HepG2 (cell line): ENCODE results near the gene FGA. TPM values are rescaled to one million over a fixed set of nuclear protein-coding genes. Genes with fewer than 3 reads are reported as not detected.

Source experiments
- BORCS8-MEF2B ChIP-seq: sonication (generic); formaldehyde crosslinking; IDR thresholded peaks from 2 replicates; pipeline ENCODE4 v1.8.0; 2022; ENCODE audit warnings: mild to moderate bottlenecking, missing genetic modification reagents
- DR1 ChIP-seq: sonication (generic); formaldehyde crosslinking; IDR thresholded peaks from 2 replicates; pipeline ENCODE4 v1.8.0; 2021; ENCODE audit warnings: mild to moderate bottlenecking, missing genetic modification reagents, inconsistent platforms
- HDAC6 ChIP-seq: fragments of 200-600 bp; sonication (generic); IDR thresholded peaks from 2 replicates; pipeline ENCODE4 v1.7.0; 2017; ENCODE audit warnings: mild to moderate bottlenecking, antibody characterized with exemption, low read length, low read depth
- MAFK ChIP-seq, 2 experiments: IDR thresholded peaks in 1 of 2; conservative IDR thresholded peaks in 1 of 2; 2 replicates each; pipeline ENCODE4 v1.6.1; 2011; ENCODE audit warnings: improper control_type of control experiment in 2 of 2, low read length in 2 of 2
- MEIS1 ChIP-seq: sonication (generic); formaldehyde crosslinking; IDR thresholded peaks from 2 replicates; pipeline ENCODE4 v1.9.0; 2021; ENCODE audit warnings: mild to moderate bottlenecking, missing genetic modification reagents, moderate library complexity, borderline replicate concordance
- NFIC ChIP-seq: IDR thresholded peaks from 2 replicates; pipeline ENCODE4 v1.6.1; 2012; ENCODE audit warnings: mild to moderate bottlenecking, low read length, inconsistent platforms
- PAWR ChIP-seq: sonication (generic); formaldehyde crosslinking; IDR thresholded peaks from 2 replicates; pipeline ENCODE4 v1.4.0; 2020; ENCODE audit warnings: missing genetic modification reagents, mild to moderate bottlenecking, borderline replicate concordance
- SALL2 ChIP-seq: sonication (generic); formaldehyde crosslinking; IDR thresholded peaks from 2 replicates; pipeline ENCODE4 v1.8.1; 2023; ENCODE audit warnings: mild to moderate bottlenecking, missing genetic modification reagents, inconsistent platforms
- SMAD9 ChIP-seq: sonication (generic); formaldehyde crosslinking; IDR thresholded peaks from 2 replicates; pipeline ENCODE4 v1.5.1; 2020; ENCODE audit warnings: mild to moderate bottlenecking, missing genetic modification reagents
- TCF7L2 ChIP-seq: IDR thresholded peaks from 2 replicates; pipeline ENCODE4 v1.6.1; 2011; ENCODE audit warnings: mild to moderate bottlenecking, low read depth, low read length, moderate library complexity
- ZNF644 ChIP-seq: IDR thresholded peaks from 2 replicates; pipeline ENCODE4 v1.6.1; 2016; ENCODE audit warnings: low read depth
- ZNF782 ChIP-seq: sonication (generic); formaldehyde crosslinking; IDR thresholded peaks from 2 replicates; pipeline ENCODE4 v1.4.0; 2020; ENCODE audit warnings: missing genetic modification reagents, mild to moderate bottlenecking, borderline replicate concordance
- polyA plus RNA-seq, 8 experiments: library from polyadenylated mRNA; depleted of rRNA in 3 of 8; stranded (reverse) in 7 of 8; unstranded in 1 of 8; fragments of >200 nt; fragmentation: Illumina TruSeq in 4 of 8; extraction: Trizol in 4 of 8; gene quantifications; 2 replicates each; pipeline versions ENCODE4 v1.2.1 to v1.2.3, GENCODE V29; 2011 to 2016; ENCODE audit warnings: low read depth in 4 of 8, missing spikeins in 1 of 8, mixed read lengths in 1 of 8; ENCODE audit not compliant: insufficient read depth in 1 of 8
- total RNA-seq, 5 experiments: library from RNA; depleted of rRNA; stranded (reverse); fragments of >200 nt; fragmentation: Illumina TruSeq; extraction: Trizol; gene quantifications; 2 replicates each; pipeline ENCODE4 v1.2.3, GENCODE V29; 2016; ENCODE audit warnings: low read depth in 1 of 5
- TF ChIP-seq, protein P1 (sequence below): sonication (generic); formaldehyde crosslinking; IDR thresholded peaks from 2 replicates; pipeline ENCODE4 v1.4.0; 2020; ENCODE audit warnings: missing genetic modification reagents, borderline replicate concordance
- TF ChIP-seq, protein P2 (sequence below): sonication (generic); formaldehyde crosslinking; IDR thresholded peaks from 2 replicates; pipeline ENCODE4 v1.4.0; 2020; ENCODE audit warnings: missing genetic modification reagents
- TF ChIP-seq, protein P3 (sequence below), 2 experiments: fragments of 450-650 bp in 1 of 2; sonication (generic) in 1 of 2; formaldehyde crosslinking; IDR thresholded peaks; 2 replicates each; pipeline versions ENCODE4 v1.5.0 to v1.8.0; 2020 to 2022; ENCODE audit warnings: mild to moderate bottlenecking in 1 of 2, missing genetic modification reagents in 1 of 2
- TF ChIP-seq, protein P4 (sequence below): sonication (generic); formaldehyde crosslinking; IDR thresholded peaks from 2 replicates; pipeline ENCODE4 v1.4.0; 2020; ENCODE audit warnings: mild to moderate bottlenecking, missing genetic modification reagents
- TF ChIP-seq, protein P5 (sequence below): sonication (generic); formaldehyde crosslinking; IDR thresholded peaks from 2 replicates; pipeline ENCODE4 v1.8.1; 2022; ENCODE audit warnings: mild to moderate bottlenecking, missing genetic modification reagents
- TF ChIP-seq, protein P6 (sequence below): sonication (generic); formaldehyde crosslinking; IDR thresholded peaks from 2 replicates; pipeline ENCODE4 v1.4.0; 2020; ENCODE audit warnings: missing genetic modification reagents

Gene FGA
- total and polyA plus RNA-seq, 2 of the 13 experiments (the other 11 are each of a cell fraction or from before 2014, with no cell fraction given), result 640 to 1,523 TPM

DNA sequence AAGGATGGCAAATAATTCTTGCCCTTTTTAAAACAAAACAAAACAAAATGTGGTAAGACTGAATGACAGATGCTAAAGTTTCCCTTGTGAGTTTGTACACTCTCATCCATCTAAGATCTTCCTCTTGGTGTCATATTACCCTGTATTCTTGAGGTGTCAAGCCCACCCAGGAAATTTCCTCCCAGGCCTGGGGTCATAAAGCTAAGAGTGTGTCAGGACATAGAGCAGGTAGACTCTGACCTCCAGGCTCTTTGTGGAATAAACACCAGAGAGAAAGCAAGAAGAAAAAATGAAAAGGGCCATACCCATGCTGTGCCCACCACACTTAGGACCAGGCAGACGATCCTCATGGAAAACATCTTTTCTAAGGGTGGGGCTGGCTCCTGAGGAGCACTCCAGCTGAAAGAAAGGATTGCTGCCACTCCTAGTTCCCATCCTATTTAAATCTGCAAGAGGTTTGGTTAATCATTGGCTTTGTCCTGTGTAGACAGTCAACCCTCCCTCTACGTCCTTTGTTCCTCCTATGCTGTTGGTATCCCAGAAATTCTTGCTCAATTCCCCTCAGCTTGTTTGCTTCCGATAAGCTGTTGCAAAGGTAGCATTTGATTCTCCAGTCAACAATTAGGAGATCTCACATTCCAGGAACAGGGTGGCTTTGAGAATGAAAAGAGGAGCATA lies at the start of gene FGA (continued):
- no peak for TF ChIP-seq MAFK (conservative IDR thresholded peaks at IDR 0.05 in 1 of 2, IDR thresholded peaks at IDR 0.05 in 1 of 2; ENCODE audit: low read length in 2 of 2)
- TF ChIP-seq TCF7L2, result peak; percentile 38; the same call in 1 of the 2 replicates
- peak; percentile 57; the same call in 1 of the 2 replicates for TF ChIP-seq ZNF644 (CRISPR knock-in tag)
- TF ChIP-seq, protein P1, sequence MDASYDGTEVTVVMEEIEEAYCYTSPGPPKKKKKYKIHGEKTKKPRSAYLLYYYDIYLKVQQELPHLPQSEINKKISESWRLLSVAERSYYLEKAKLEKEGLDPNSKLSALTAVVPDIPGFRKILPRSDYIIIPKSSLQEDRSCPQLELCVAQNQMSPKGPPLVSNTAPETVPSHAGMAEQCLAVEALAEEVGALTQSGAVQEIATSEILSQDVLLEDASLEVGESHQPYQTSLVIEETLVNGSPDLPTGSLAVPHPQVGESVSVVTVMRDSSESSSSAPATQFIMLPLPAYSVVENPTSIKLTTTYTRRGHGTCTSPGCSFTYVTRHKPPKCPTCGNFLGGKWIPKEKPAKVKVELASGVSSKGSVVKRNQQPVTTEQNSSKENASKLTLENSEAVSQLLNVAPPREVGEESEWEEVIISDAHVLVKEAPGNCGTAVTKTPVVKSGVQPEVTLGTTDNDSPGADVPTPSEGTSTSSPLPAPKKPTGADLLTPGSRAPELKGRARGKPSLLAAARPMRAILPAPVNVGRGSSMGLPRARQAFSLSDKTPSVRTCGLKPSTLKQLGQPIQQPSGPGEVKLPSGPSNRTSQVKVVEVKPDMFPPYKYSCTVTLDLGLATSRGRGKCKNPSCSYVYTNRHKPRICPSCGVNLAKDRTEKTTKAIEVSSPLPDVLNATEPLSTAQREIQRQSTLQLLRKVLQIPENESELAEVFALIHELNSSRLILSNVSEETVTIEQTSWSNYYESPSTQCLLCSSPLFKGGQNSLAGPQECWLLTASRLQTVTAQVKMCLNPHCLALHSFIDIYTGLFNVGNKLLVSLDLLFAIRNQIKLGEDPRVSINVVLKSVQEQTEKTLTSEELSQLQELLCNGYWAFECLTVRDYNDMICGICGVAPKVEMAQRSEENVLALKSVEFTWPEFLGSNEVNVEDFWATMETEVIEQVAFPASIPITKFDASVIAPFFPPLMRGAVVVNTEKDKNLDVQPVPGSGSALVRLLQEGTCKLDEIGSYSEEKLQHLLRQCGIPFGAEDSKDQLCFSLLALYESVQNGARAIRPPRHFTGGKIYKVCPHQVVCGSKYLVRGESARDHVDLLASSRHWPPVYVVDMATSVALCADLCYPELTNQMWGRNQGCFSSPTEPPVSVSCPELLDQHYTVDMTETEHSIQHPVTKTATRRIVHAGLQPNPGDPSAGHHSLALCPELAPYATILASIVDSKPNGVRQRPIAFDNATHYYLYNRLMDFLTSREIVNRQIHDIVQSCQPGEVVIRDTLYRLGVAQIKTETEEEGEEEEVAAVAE (CRISPR knock-in tag), result peak; percentile 89
- TF ChIP-seq HDAC6, result peak; percentile 53; the same call in 1 of the 2 replicates
- TF ChIP-seq NFIC, result peak; percentile 96
- TF ChIP-seq, protein P2, sequence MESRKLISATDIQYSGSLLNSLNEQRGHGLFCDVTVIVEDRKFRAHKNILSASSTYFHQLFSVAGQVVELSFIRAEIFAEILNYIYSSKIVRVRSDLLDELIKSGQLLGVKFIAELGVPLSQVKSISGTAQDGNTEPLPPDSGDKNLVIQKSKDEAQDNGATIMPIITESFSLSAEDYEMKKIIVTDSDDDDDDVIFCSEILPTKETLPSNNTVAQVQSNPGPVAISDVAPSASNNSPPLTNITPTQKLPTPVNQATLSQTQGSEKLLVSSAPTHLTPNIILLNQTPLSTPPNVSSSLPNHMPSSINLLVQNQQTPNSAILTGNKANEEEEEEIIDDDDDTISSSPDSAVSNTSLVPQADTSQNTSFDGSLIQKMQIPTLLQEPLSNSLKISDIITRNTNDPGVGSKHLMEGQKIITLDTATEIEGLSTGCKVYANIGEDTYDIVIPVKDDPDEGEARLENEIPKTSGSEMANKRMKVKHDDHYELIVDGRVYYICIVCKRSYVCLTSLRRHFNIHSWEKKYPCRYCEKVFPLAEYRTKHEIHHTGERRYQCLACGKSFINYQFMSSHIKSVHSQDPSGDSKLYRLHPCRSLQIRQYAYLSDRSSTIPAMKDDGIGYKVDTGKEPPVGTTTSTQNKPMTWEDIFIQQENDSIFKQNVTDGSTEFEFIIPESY (CRISPR knock-in tag), result peak; percentile 44; the same call in 1 of the 2 replicates
- TF ChIP-seq, protein P3, sequence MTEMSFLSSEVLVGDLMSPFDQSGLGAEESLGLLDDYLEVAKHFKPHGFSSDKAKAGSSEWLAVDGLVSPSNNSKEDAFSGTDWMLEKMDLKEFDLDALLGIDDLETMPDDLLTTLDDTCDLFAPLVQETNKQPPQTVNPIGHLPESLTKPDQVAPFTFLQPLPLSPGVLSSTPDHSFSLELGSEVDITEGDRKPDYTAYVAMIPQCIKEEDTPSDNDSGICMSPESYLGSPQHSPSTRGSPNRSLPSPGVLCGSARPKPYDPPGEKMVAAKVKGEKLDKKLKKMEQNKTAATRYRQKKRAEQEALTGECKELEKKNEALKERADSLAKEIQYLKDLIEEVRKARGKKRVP (CRISPR knock-in tag; IDR thresholded peaks at IDR 0.05), result peak in 1 of 2 experiments; percentile 94; a peak in 2 of 4 replicates
- TF ChIP-seq, protein P4, sequence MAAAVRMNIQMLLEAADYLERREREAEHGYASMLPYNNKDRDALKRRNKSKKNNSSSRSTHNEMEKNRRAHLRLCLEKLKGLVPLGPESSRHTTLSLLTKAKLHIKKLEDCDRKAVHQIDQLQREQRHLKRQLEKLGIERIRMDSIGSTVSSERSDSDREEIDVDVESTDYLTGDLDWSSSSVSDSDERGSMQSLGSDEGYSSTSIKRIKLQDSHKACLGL (CRISPR knock-in tag), result no peak
- TF ChIP-seq ZNF782 (CRISPR knock-in tag), result no peak
- TF ChIP-seq BORCS8-MEF2B (CRISPR knock-in tag), result peak; percentile 90; the same call in 1 of the 2 replicates
- TF ChIP-seq, protein P5, sequence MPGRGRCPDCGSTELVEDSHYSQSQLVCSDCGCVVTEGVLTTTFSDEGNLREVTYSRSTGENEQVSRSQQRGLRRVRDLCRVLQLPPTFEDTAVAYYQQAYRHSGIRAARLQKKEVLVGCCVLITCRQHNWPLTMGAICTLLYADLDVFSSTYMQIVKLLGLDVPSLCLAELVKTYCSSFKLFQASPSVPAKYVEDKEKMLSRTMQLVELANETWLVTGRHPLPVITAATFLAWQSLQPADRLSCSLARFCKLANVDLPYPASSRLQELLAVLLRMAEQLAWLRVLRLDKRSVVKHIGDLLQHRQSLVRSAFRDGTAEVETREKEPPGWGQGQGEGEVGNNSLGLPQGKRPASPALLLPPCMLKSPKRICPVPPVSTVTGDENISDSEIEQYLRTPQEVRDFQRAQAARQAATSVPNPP (CRISPR knock-in tag), result no peak
- TF ChIP-seq SMAD9 (CRISPR knock-in tag), result no peak
- TF ChIP-seq, protein P6, sequence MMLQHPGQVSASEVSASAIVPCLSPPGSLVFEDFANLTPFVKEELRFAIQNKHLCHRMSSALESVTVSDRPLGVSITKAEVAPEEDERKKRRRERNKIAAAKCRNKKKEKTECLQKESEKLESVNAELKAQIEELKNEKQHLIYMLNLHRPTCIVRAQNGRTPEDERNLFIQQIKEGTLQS (CRISPR knock-in tag), result peak; percentile 62; the same call in 1 of the 2 replicates
- TF ChIP-seq MEIS1 (CRISPR knock-in tag), result peak; percentile 25; the same call in 1 of the 2 replicates
- TF ChIP-seq SALL2 (CRISPR knock-in tag), result peak; percentile 71; the same call in 1 of the 2 replicates
- TF ChIP-seq DR1 (CRISPR knock-in tag), result peak; percentile 98
- no peak for TF ChIP-seq PAWR (CRISPR knock-in tag)
